Nephron progenitor cell (in vitro differentiated cells): ENCODE measurements around the gene MYT1.

ENCODE experiments used
- DNase-seq: peaks from one replicate; pipeline ENCODE4 v3.0.0; 2021
- H3K27ac Mint-ChIP-seq: 2 replicates; pipeline ENCODE4 v1.8.0; 2021; ENCODE audit warnings: mild to moderate bottlenecking, moderate library complexity, mixed read lengths
- H3K27me3 Mint-ChIP-seq: 2 replicates; pipeline ENCODE4 v1.8.0; 2021; ENCODE audit warnings: mild to moderate bottlenecking, low read depth, mixed read lengths; ENCODE audit not compliant: poor library complexity
- H3K36me3 Mint-ChIP-seq: 2 replicates; pipeline ENCODE4 v1.8.0; 2021; ENCODE audit warnings: low read depth, mixed read lengths
- H3K4me1 Mint-ChIP-seq: 2 replicates; pipeline ENCODE4 v1.8.0; 2021; ENCODE audit warnings: mixed read lengths
- H3K4me3 Mint-ChIP-seq: 2 replicates; pipeline ENCODE4 v1.8.0; 2021; ENCODE audit warnings: mild to moderate bottlenecking, moderate library complexity, mixed read lengths
- H3K9me3 Mint-ChIP-seq: 2 replicates; pipeline ENCODE4 v1.8.0; 2021; ENCODE audit warnings: mild to moderate bottlenecking, moderate library complexity, mixed read lengths
- TF ChIP-seq, protein P1 (sequence below): fragments of 200-600 bp; sonication (generic); IDR thresholded peaks from 2 replicates; pipeline ENCODE4 v1.5.0; 2021; ENCODE audit warnings: antibody characterized with exemption

MYT1 gene

DNA sequence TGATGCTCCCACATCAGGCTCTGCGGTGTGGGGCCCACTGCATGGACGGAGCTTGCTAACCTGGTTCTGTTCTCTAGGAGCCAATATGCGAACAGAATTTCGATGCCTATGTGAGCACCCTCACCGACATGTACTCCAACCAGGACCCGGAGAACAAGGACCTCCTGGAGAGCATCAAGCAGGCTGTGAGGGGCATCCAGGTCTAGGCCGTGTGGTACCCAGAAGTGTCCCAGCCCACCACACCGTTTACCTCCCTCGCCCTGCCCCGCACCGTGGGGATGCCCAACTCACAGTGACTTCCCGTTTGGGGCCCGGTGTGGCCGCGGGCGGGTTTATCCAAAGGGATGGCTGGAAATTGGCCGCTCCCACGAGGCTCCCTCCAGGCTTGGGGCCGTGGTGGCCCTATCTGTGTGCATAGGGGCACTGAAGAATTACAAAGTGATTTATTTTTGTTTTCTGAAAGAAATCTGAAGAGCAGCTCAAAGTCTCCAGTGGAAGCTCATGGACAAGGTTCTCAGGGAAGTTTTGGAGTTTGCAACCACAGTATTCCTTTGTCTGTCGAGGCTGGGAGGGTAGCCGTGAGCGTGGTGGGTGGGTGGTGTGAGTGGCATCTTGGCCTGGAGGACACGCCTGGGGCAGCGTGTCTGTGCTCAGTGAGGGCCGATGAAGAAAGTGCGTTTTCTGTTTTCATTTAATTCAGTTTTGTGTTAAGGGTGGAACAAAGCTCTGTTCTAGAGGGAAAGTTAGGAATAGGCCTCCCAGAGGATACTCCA is 76.2 kb downstream of the MYT1 start:
- H3K4me1 Mint-ChIP-seq, result peaks cover 10% of the 10 kb centered on the region
- peaks cover 23% of the 10 kb centered on the region for H3K27me3 Mint-ChIP-seq
- TF ChIP-seq, protein P1, sequence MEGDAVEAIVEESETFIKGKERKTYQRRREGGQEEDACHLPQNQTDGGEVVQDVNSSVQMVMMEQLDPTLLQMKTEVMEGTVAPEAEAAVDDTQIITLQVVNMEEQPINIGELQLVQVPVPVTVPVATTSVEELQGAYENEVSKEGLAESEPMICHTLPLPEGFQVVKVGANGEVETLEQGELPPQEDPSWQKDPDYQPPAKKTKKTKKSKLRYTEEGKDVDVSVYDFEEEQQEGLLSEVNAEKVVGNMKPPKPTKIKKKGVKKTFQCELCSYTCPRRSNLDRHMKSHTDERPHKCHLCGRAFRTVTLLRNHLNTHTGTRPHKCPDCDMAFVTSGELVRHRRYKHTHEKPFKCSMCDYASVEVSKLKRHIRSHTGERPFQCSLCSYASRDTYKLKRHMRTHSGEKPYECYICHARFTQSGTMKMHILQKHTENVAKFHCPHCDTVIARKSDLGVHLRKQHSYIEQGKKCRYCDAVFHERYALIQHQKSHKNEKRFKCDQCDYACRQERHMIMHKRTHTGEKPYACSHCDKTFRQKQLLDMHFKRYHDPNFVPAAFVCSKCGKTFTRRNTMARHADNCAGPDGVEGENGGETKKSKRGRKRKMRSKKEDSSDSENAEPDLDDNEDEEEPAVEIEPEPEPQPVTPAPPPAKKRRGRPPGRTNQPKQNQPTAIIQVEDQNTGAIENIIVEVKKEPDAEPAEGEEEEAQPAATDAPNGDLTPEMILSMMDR, result no peak
- no peak overlapping the region for H3K4me3 Mint-ChIP-seq
- no peak for DNase-seq
- no peaks in the 10 kb centered on the region for H3K36me3 Mint-ChIP-seq
- H3K9me3 Mint-ChIP-seq, result peaks cover 13% of the 10 kb centered on the region
- H3K27ac Mint-ChIP-seq, result no peak overlapping the region

DNA sequence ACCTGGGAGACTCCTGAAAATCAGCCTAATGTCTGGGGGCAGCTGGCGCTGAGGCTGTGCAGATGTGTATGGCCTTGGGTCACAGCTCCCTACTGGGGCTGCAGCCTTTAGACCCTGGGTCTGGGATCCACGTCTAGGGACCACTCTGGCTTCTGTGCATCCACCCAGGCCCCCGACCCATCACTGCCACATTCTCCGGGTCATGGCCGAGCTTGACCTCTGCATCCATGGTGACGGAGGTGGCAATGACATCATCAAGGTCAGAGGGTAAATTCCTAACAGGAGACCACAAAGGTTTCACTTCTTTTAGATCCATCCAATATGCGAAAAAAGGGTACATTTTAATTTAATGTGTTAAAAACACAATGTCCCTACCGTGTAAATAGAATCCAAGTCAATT is 76.8 kb downstream of the MYT1 start:
- H3K27ac Mint-ChIP-seq, result no peak overlapping the region
- H3K4me1 Mint-ChIP-seq, result peaks cover 10% of the 10 kb centered on the region
- H3K9me3 Mint-ChIP-seq, result peaks cover 13% of the 10 kb centered on the region
- no peak overlapping the region for H3K4me3 Mint-ChIP-seq
- H3K27me3 Mint-ChIP-seq, result peaks cover 28% of the 10 kb centered on the region
- TF ChIP-seq, protein P1, result no peak
- no peak for DNase-seq
- no peaks in the 10 kb centered on the region for H3K36me3 Mint-ChIP-seq

DNA sequence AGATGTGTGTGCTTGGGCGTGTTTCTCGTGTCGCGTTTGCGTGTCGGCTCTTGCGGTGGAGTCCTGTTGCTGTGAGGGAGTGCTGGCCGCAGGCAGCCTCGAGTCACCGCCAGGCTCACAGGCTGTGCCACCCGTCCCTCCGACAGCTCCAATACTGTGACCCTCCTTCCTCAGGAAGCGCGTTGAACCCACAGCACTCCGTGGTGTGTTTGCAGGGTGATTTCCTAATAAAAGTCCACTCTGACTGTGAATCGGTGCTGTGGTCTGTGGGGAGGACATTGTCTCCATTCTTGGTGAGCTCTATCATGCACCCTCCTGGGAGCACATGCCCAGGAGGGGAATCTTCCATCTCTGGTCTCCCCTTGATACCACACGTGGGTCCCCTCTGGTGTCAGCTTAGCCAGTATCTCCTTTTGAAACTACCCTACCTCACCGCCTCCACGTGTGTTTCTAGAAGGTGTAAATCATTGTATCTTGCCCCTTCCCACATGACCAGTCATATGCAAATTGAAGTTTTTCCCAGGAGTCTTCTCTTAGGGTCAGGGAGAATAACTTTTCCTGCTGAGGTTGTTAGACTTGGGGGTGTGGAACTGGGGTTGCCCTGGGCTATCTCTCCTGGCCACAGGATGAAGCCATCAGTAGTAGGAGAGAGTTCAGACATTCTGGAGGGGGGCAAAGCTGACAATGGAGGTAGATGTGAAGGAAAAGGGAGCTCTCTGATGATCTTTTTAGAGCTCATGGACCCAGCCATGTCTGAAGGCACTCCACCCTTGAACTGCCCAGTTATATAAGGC is 77.9 kb downstream of the MYT1 start:
- Mint-ChIP-seq H3K36me3 (no peaks in the 10 kb centered on the region), H3K27me3 (peaks cover 36% of the 10 kb centered on the region), H3K4me1 (peaks cover 10% of the 10 kb centered on the region), H3K4me3 (no peak overlapping the region), H3K27ac (no peak overlapping the region), H3K9me3 (peaks cover 6% of the 10 kb centered on the region)
- DNase-seq, result no peak
- TF ChIP-seq, protein P1, result no peak

DNA sequence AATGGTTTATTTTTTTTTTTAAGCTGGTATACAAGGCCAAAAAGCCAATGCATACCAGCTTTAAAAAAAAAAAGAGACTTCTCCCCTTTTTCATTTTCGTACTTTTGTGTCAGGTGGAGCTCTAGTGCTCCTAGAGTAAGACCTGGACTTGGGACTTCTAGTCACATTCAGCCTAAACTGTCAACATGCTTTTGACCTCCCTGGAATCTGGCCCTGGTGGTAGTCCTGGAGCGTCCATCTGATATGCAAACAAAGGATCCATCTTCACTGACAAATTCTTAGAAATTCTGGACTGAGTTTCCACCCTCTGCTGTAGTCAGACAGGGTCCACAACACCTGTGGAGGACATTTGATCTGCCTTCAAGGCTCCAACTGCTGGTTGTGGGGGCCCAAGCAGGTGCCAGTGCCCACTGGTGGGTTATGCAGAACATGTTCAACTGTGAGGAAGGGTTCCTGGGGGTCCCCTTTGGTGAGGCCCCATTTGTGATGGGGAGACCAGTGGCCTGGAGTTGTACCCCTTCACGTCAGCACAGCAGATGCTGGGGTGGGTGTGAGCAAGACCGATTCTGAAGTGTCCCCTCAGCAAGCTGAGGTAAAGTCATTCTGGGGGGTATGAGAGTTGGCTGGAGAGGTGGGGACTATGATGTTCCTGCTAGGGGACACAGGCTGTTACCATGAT is 78.7 kb downstream of the MYT1 start:
- DNase-seq, result no peak
- Mint-ChIP-seq H3K36me3 (no peaks in the 10 kb centered on the region), H3K27me3 (peaks cover 42% of the 10 kb centered on the region), H3K27ac (no peak overlapping the region), H3K4me3 (no peak overlapping the region), H3K4me1 (peaks cover 10% of the 10 kb centered on the region), H3K9me3 (peaks cover 6% of the 10 kb centered on the region)
- TF ChIP-seq, protein P1, result no peak

DNA sequence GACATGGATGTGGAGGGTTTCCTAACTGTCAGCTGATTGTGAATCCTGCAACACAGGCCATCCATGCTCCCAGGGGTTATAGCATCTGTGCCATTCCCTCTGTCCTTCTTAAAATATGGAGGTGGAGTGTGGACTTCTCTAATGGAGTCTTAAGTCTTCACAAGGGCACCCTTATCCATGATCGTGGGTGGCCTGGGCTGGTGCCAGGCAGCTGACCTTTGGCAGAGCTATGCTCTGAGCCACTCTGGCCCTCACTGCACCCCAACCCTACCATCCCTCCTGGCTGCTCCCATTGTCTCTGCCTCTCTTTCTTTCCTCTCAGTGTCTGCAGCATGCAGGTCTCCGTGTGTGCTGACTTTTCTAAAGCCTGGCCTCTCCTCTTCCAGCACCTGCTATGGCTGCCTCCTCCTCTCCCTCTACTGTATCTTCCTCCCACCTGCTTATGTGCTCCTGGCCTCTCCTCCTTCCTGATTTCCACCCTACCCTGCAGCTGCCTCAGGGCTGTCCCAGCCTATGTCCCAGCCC is 80.1 kb downstream of the MYT1 start:
- Mint-ChIP-seq H3K4me3 (no peak overlapping the region), H3K27me3 (peaks cover 50% of the 10 kb centered on the region), H3K36me3 (no peaks in the 10 kb centered on the region), H3K27ac (no peak overlapping the region), H3K9me3 (peaks cover 6% of the 10 kb centered on the region), H3K4me1 (peaks cover 10% of the 10 kb centered on the region)
- TF ChIP-seq, protein P1, result no peak
- DNase-seq, result no peak
